ENCODE measurements around the gene C2CD2L.

C2CD2L gene

GRCh38 chr11:119118946-119119345 lies 11.8 kb downstream of the C2CD2L start:
- TF ChIP-seq, protein P1, sequence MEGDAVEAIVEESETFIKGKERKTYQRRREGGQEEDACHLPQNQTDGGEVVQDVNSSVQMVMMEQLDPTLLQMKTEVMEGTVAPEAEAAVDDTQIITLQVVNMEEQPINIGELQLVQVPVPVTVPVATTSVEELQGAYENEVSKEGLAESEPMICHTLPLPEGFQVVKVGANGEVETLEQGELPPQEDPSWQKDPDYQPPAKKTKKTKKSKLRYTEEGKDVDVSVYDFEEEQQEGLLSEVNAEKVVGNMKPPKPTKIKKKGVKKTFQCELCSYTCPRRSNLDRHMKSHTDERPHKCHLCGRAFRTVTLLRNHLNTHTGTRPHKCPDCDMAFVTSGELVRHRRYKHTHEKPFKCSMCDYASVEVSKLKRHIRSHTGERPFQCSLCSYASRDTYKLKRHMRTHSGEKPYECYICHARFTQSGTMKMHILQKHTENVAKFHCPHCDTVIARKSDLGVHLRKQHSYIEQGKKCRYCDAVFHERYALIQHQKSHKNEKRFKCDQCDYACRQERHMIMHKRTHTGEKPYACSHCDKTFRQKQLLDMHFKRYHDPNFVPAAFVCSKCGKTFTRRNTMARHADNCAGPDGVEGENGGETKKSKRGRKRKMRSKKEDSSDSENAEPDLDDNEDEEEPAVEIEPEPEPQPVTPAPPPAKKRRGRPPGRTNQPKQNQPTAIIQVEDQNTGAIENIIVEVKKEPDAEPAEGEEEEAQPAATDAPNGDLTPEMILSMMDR (IDR thresholded peaks at IDR 0.05; ENCODE audit: extremely low read depth, missing control alignments) = no peak
- DNase-seq (ENCODE audit: low spot score) = no peak

GRCh38 chr11:119120639-119121007 lies 13.5 kb downstream of the C2CD2L start:
- DNase-seq (ENCODE audit: low spot score) = no peak
- TF ChIP-seq, protein P1 (IDR thresholded peaks at IDR 0.05; ENCODE audit: extremely low read depth, missing control alignments) = no peak

GRCh38 chr11:119121008-119121810 lies 14.1 kb downstream of the C2CD2L start, which contains the start of gene HINFP:
TSS of gene HINFP (plus strand) at chr11:119121580. CDS start at chr11:119126945, 5,365 bp downstream.
- TF ChIP-seq, protein P1 (IDR thresholded peaks at IDR 0.05; ENCODE audit: extremely low read depth, missing control alignments) = no peak
- peak; percentile 96 for DNase-seq (ENCODE audit: low spot score)

DNA sequence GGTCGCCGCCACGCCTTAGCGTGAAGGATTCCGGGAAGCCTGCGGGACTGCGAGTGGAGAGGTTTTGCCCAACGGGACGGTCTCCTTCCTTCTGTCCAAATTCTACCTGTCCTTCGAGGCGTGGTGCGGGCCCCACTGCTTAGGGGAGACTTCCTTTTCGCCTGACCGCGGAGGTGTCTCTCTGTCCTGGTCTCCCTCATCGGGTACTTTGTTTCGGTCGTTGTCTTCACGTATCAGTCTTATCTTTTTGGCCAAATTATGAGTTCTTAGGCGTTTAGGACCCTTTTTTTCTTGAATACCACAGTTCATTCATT lies 14.6 kb downstream of the C2CD2L start:
- DNase-seq (ENCODE audit: low spot score) = no peak
- TF ChIP-seq, protein P1 (IDR thresholded peaks at IDR 0.05; ENCODE audit: extremely low read depth, missing control alignments) = no peak

GRCh38 chr11:119125821-119126220 lies 18.7 kb downstream of the C2CD2L start:
- DNase-seq (ENCODE audit: low spot score) = no peak
- TF ChIP-seq, protein P1 (IDR thresholded peaks at IDR 0.05; ENCODE audit: extremely low read depth, missing control alignments) = no peak

DNA sequence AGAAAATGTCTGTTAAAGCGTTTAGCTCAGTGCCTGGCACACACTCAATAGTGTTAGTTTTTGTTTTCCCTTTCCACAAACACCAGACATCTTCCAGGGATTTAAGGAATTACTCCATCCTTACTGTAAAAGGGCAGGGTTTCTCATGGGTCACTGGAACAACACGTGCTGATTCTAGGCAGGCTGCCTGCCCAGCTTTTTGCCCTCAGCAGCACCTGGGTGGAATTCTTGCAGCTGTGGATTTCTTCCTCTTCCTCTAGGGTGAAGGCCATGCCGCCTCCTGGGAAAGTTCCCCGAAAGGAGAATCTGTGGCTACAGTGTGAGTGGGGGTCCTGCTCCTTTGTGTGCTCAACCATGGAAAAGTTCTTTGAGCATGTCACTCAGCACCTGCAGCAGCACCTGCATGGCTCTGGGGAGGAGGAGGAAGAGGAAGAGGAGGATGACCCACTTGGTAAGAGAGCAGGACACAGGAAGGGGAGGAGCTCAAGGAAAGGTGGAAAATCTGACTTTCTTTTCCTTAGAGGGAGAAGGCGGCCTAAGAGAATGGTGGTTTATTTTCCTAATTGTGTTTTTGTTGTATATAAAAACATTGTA lies 19.6 kb downstream of the C2CD2L start:
- TF ChIP-seq, protein P1 (IDR thresholded peaks at IDR 0.05; ENCODE audit: extremely low read depth, missing control alignments) = no peak
- DNase-seq (ENCODE audit: low spot score) = no peak

GRCh38 chr11:119130662-119131061 lies 23.5 kb downstream of the C2CD2L start:
- no peak for DNase-seq (ENCODE audit: low spot score)
- TF ChIP-seq, protein P1 (IDR thresholded peaks at IDR 0.05; ENCODE audit: extremely low read depth, missing control alignments) = no peak
